K562 (cell line): Measurements from ENCODE around the gene TCF12. TPM values are rescaled to one million over a fixed set of nuclear protein-coding genes. Genes with fewer than 3 reads are reported as not detected.

Experiments
- FOSL1 ChIP-seq: fragments of 200-800 bp; sonication (Bioruptor generic); conservative IDR thresholded peaks from 2 replicates; pipeline ENCODE4 v1.6.1; 2016; ENCODE audit warnings: missing genetic modification characterization, missing compliant biosample characterization
- FOXP4 ChIP-seq: sonication (generic); formaldehyde crosslinking; IDR thresholded peaks from 2 replicates; pipeline ENCODE4 v1.8.0; 2022; ENCODE audit warnings: mild to moderate bottlenecking, missing genetic modification reagents, borderline replicate concordance
- GABPA ChIP-seq: fragments of 200-800 bp; sonication (Bioruptor generic); conservative IDR thresholded peaks from 2 replicates; pipeline ENCODE4 v1.6.1; 2016; ENCODE audit warnings: low read depth, missing genetic modification characterization, missing compliant biosample characterization
- GTF3C2 ChIP-seq: IDR thresholded peaks from 3 replicates; pipeline ENCODE4 v1.6.1; 2011; ENCODE audit warnings: borderline replicate concordance, mild to moderate bottlenecking, moderate library complexity; ENCODE audit not compliant: insufficient read length; ENCODE audit errors: extremely low read depth
- HNRNPH1 ChIP-seq: fragments of 200-400 bp; formaldehyde crosslinking; optimal IDR thresholded peaks from 2 replicates; pipeline ENCODE3; 2017; ENCODE audit warnings: low read depth, mild to moderate bottlenecking, low read length, moderate library complexity
- PCBP2 ChIP-seq: fragments of 200-400 bp; formaldehyde crosslinking; IDR thresholded peaks from 2 replicates; pipeline ENCODE4 v1.6.1; 2018; ENCODE audit warnings: low read length, low read depth, mild to moderate bottlenecking, moderate library complexity; ENCODE audit not compliant: poor library complexity, severe bottlenecking
- PRMT5 ChIP-seq: sonication (generic); formaldehyde crosslinking; IDR thresholded peaks from 2 replicates; pipeline ENCODE4 v1.5.0; 2020; ENCODE audit warnings: missing genetic modification reagents
- SLC30A9 ChIP-seq: fragments of 250-450 bp; sonication (Bioruptor Pico); IDR thresholded peaks from 2 replicates; pipeline ENCODE4 v1.8.0; 2022; ENCODE audit warnings: mild to moderate bottlenecking, moderate library complexity
- TCFL5 ChIP-seq: fragments of 250-450 bp; sonication (Bioruptor Pico); conservative IDR thresholded peaks from 2 replicates; pipeline ENCODE4 v1.6.1; 2021; ENCODE audit warnings: mild to moderate bottlenecking, moderate library complexity, matching md5 sums
- YBX1 ChIP-seq: fragments of 450-650 bp; IDR thresholded peaks from 2 replicates; pipeline ENCODE4 v1.7.1; 2016; ENCODE audit warnings: mild to moderate bottlenecking
- ZFP30 ChIP-seq: fragments of 250-450 bp; sonication (Bioruptor Pico); IDR thresholded peaks from 2 replicates; pipeline ENCODE4 v1.8.0; 2022; ENCODE audit warnings: moderate library complexity, mild to moderate bottlenecking, inconsistent platforms, borderline replicate concordance
- ZHX1 ChIP-seq: fragments of 150-350 bp; conservative IDR thresholded peaks from 2 replicates; pipeline ENCODE4 v1.6.1; 2014; ENCODE audit warnings: low read length
- ZNF740 ChIP-seq, 3 experiments: fragments of 200-800 bp in 1 of 3; sonication (Bioruptor generic) in 1 of 3; sonication (generic) in 1 of 3; formaldehyde crosslinking in 1 of 3; IDR thresholded peaks; 2 replicates each; pipeline versions ENCODE4 v1.6.1 to v1.8.0; 2016 to 2022; ENCODE audit warnings: mild to moderate bottlenecking in 2 of 3, missing compliant biosample characterization in 2 of 3, missing genetic modification characterization in 2 of 3, missing genetic modification reagents in 1 of 3
- ZNF785 ChIP-seq: fragments of 250-450 bp; sonication (Bioruptor Pico); IDR thresholded peaks from 2 replicates; pipeline ENCODE4 v1.4.0; 2020; ENCODE audit warnings: mild to moderate bottlenecking
- polyA plus RNA-seq, 8 experiments: library from polyadenylated mRNA; depleted of rRNA in 4 of 8; stranded (reverse) in 5 of 8; unstranded in 3 of 8; fragments of >200 nt; fragmentation: Nextera tagmentation in 2 of 8; fragmentation: Illumina TruSeq in 1 of 8; extraction: Ambion mirVana in 2 of 8; extraction: Trizol in 1 of 8; gene quantifications; 2 replicates each; pipeline versions ENCODE4 v1.2.1 to v1.2.3, GENCODE V29; 2011 to 2014; ENCODE audit warnings: inconsistent platforms in 1 of 8, missing spikeins in 1 of 8
- total RNA-seq, 7 experiments: library from RNA; depleted of rRNA in 6 of 7; stranded (reverse); fragments of >200 nt in 6 of 7; fragmentation: Illumina TruSeq in 2 of 7; extraction: Trizol in 2 of 7; gene quantifications; 2 replicates each; pipeline versions ENCODE4 v1.2.1 to v1.2.3, GENCODE V29; 2011 to 2021; ENCODE audit warnings: low replicate concordance in 1 of 7

TCF12 gene
- total and polyA plus RNA-seq, 9 of the 15 experiments (the other 6 are each of a cell fraction or from before 2014, with no cell fraction given): 10.5 to 132 (median 52.9) TPM

- TF ChIP-seq ZNF740 (CRISPR knock-in tag; IDR thresholded peaks at IDR 0.05): no peak
- TF ChIP-seq ZNF740 (tag; IDR thresholded peaks at IDR 0.05): no peak
- TF ChIP-seq PCBP2: no peak
- TF ChIP-seq ZNF785 (CRISPR knock-in tag): no peak
- TF ChIP-seq PRMT5 (CRISPR knock-in tag): no peak
- TF ChIP-seq ZFP30 (CRISPR knock-in tag): no peak
- TF ChIP-seq SLC30A9 (CRISPR knock-in tag): no peak
- TF ChIP-seq TCFL5 (CRISPR knock-in tag): no peak
- no peak for TF ChIP-seq HNRNPH1
- TF ChIP-seq ZHX1: no peak
- TF ChIP-seq YBX1: no peak
- no peak for TF ChIP-seq GTF3C2
- no peak for TF ChIP-seq FOSL1 (tag)
- no peak for TF ChIP-seq GABPA
- TF ChIP-seq FOXP4 (CRISPR knock-in tag): no peak
Measured at GRCh38 chr15:57251308-57251707, 332.9 kb downstream of the TCF12 start (continued).
